CMK (cell line): Measurements from ENCODE around the gene CLDN9.

Experiments
- DNase-seq: peaks from one replicate; pipeline ENCODE4 v3.0.0-alpha.2; 2010; ENCODE audit warnings: low read depth

The CLDN9 gene

DNA sequence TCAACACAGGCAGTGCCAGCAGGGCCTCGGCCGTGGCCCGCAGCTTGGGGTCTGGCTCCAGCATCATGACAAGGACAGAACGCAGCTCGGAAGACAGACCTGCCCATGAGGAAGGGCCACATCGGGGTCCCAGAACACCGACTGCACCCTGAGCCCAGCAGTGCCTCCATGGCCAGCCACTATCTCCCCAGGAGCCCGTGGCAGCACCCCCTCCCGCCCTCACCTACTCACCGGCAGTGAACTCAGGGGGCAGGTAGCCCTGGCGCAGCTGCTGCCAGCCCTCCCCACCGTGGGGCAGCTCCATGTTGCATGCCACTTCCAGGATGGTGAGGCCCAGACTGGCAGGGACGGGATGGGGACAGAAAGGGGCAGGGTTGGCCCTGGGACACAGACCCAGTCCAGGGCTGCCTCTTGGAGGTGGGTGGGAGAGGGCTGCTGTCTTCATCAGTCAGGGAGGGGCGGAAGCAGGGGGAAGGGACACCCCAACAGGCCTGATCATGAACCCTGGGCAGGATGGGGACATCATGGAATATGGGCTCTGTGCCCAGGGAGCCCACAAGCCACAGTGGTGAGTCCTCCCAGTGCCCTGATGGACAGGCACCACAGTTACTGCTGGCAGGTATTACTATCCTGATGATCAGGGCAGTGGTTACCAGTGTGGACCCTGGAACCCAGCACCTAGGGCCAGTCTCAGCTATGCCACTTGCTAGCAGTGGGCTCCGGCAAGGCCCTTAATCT, 38.2 kb upstream of the CLDN9 start:
- no peak for DNase-seq

DNA sequence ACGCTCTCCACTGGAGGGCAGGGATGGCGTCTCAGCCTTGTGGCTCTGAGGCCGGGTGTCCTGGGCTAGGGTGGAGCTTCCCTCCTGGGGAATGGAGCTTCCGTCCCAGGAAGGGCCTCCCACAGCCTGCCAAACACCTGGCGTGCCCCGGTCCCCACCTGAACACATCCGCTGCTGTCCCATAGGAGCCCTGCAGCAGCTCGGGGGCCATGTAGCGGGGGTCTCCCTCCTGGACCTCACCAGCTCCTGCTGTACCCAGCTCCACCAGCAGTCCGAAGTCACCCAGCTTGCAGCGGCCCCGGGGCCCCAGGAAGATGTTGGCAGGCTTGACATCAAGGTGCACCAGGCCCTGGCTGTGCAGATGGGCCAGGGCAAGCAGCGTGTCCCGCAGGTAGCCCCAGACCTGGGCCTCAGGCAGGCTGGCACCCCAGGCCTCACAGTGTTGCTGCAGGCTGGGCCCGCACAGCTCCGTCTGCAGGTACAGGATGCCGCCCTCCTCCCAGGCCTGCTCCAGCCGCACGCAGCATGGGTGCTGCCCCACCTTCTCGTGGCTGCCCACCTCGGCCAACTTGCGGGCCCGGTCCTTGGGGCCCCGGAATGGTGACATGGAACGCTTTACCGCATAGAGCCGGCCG, 37.4 kb upstream of the CLDN9 start:
- no peak for DNase-seq

DNA sequence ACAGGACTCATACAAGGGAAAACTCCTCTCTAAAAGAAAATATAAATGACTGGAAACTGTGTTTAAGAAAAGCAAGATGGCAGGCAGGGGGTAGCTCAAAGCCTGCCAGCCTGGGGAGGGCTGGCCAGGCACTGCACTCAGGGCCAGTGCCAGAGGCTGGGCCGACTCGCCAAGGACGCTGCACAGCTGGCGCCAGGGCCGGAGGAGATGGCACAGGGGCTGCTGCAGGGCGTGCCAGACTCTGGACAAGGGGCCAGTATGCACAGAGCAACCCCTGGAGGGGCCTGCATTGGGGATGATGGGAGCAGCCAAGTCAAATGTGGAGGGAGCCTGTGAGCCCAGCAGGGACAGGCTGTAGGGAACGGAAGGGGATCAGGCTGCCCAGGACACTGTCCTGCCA, 36.5 kb upstream of the CLDN9 start:
- DNase-seq = no peak

DNA sequence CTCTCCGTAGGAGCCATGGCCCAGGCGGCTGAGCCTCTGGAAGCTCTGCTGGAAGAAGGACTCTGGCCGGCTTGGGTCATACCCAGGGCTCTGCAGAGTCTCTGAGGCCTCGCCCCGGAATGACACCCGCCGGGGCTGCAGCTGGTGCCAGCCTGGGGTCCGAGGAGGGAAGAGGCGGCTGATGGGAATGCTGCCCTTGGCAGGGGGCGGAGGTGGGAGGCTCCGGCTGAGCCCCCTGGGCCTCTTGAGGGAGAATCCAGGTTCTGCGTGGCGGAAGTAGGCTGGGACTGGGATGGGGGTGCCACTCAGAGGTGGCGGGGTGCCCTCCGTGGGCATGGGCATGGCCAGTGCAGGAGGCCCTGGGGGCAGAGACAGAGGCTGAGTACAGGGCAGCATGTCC, 36.0 kb upstream of the CLDN9 start:
- DNase-seq = no peak

DNA sequence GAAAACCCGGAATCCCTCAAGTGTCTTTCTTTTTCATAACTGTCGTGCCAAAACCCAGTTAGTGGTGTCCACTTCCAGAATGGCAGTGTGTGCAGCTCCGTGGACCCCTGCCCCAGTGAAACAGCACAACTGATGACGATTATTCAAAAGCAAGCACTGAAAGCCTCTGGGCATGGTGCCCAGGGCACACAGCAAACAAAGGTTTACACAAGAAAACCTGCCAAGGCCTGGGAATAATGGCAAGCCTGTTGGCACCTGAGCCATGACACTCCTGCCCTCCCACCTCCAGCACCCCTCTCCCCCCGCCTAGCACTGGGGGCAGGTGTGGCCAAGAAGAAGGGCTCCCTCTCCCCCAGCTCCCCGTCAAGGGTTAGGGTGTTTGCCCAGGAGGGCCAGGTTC, 35.3 kb upstream of the CLDN9 start:
- DNase-seq = no peak

DNA sequence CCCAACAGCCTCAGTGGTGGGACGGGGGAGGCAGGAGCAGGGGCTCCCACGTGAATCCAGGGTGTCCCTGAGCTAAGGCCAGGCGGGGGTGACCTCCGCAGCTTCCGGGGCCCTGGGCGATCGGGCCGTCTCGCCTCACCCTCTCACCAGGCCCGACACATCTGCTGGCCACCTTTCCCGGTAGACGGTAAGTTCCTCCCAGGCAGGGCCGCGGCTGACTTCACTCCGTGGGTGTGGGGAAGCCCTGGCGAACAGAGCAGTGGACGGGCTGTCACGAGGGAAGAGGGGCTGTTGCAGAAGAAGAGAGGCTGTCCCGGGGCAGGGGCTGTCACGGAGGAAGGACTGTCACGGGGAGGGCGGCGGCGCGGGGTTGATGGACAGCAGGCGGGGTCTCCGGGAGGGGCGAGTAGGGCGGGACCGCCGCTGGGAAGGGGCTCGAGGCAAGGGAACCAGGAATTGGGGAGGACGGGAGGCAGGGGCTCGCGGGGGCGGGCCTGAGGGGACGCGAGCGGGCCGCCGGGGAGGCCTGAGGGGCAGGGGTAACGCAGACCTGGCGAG, 33.0 kb upstream of the CLDN9 start:
- no peak for DNase-seq

DNA sequence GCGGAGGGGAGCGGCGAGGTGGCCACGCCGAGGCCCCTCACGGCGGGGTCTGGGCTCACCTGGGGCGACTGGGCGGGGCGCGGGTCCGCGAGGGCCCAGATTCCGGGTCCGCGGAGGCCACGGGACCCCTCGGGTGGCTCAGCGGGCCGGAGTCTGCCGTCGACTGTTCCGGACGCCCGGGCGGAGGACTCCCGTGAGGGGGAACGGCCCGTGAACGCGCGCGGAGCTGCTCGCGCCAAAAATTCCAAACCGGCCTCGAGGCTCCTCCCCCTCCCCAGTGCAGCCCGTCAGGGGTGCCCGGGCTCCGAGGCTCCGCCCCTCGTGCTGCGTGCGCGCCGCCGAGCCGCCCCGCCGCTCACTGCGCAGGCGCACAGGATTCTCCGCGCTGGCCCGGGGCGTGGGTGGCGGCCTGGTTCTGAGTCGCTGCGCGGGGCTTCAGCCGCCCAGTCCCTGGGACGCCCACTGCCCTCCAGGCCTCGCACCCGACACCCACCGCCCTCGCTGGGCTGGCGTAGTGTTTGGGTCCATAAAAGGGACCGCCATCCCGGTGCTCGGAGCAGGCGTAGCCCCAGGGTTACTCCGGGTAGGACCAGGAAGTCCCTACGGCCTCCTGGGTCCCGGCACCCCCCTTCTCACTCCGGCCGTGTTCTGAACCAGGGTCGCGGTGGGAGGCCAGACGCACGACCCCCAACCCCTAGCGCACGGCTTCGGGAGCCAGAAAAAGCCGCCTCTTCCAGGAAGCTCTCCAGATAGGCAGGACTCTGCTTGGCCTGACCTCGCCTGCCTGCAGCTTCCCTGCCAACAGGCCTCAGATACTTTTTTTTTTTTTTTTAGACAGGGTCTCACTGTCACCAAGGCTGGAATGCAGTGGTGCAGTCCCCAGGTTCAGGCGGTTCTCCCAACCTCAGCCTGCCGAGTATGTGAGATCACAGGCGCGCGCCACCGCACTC, 32.2 kb upstream of the CLDN9 start, which contains the start of gene PKMYT1:
Gene PKMYT1, minus strand, starts transcription at position 220 of the 950 bp plus-strand sequence. CDS start 789 bp downstream, outside the sequence.
- DNase-seq = peak; percentile 70

DNA sequence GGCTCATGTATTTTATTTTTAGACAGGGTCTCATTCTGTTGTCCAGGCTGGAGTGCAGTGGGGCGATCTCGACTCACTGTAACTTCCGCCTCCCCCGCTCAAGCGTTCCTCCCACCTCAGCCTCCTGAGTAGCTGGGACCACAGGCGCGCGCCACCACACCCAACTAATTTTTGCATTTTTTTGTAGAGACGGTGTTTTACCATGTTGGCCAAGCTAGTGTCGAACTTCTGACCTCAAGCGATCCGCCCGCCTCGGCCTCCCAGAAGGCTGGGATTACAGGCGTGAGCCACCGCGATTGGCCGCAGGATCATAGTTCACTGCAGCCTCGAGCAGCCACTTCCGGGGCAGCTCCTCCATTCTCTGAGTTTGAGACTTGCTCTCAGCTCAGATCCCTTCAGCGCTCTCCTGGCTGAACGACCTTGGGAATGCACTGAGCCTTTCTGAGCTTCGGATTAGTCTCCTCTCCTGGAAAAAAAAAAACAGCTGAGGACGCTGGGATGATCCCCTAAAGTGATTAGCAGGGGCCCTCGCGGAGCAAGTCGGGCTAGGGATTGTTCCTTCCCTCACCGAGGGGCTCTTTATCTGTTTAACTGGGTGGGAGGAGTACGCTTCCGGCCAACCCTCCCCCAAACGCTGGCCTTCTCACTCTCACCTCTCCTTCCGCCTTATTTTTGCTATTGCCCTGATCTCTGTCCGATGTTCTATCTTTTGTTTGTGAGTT, 31.4 kb upstream of the CLDN9 start:
- DNase-seq = peak; percentile 62

DNA sequence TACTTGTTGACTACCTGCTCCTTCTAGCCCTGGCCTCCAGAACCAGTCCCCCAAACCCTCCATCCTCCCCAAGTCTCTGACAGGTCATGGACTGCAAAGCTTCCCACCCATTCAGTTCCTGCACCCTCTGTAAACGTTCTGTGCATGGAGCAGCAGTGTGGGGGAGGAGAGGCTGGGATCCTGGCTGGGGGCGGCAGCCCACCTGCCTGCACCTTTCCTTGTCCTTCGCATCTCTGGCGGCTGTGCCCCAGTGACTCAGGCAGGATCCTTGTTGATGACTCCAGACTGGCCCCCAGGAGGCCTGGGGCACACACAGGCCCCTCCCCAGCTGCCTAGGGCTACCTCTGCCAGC, 30.8 kb upstream of the CLDN9 start:
- no peak for DNase-seq

DNA sequence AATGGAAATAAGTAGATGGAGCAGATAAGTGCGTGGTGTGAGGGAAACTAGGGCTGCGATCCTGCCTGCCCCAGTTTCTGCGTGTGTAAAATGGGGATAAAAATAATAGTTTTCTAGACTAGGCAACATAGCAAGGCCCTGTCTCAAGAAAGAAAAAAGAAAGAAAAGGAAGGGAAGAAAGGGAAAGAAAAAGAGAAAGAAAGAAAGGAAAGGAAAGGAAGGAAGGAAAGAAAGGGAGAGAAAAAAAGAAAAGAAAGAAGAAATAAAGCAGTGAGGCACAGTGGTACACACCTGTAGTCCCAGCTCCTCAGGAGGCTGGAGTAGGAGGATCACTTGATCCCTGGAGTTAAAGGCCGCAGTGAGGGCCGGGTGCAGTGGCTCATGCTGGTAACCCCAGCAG, 30.3 kb upstream of the CLDN9 start:
- no peak for DNase-seq

DNA sequence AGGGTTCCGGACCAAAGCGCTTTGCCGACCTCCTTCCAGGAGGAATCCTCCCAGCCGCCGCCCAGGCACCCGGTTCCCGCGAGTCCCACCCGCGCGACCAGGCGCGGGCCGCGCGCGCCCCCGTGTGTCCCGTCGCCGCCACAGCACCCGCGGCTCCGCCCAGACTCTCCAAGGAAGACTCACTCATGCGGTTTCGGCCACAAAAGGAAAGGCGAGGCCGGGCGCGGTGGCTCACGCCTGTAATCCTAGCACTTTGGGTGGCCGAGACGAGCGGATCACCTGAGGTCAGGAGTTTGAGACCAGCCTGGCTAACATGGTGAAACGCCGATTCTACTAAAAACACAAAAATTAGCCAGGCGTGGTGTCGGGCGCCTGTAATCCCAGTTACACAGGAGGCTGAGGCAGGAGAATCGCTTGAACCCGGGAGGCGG, 29.0 kb upstream of the CLDN9 start:
- DNase-seq = no peak

DNA sequence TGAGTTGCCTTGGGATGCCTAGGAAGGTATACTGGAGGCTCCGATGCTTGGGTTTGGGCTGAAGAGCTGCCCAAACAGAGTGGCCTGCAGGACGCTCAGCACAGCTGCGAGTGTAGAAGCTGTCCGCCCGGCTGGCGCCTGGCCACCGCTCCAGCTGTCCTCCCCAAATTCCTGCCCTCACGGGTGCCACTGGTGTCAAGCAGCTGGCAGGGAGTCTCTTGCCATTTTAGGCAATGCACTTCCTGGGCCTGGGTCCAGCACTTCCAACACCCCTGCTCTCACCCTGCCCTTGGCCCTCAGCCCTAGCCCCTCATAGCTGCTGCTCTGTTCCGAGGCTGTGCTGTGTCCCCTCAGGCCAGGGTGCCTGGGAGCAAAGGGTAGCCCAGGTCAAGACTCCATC, 27.3 kb upstream of the CLDN9 start:
- DNase-seq = no peak

DNA sequence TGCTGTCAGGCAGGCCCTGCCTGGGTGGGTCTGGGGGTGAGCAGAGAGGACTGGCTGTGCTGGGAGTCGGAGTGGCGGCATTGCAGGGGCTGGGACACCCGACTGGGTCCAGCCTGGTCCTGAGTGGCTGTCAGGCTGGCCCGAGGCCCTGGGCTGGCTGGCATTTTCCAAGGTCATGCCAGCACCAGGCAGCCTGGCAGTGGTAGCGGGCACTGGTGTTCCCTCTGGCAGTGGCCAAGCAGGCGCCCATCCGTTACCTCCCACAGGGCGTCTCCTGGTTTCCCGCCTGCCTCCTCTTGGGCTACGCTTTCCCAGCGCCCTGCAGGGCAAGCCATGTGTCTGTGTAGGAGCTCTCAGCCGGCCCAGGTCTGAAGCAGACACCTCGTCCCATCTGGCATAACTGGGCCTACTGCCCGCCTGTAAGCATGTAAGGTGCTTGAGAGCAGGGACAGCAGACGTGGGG, 26.8 kb upstream of the CLDN9 start:
- DNase-seq = no peak

DNA sequence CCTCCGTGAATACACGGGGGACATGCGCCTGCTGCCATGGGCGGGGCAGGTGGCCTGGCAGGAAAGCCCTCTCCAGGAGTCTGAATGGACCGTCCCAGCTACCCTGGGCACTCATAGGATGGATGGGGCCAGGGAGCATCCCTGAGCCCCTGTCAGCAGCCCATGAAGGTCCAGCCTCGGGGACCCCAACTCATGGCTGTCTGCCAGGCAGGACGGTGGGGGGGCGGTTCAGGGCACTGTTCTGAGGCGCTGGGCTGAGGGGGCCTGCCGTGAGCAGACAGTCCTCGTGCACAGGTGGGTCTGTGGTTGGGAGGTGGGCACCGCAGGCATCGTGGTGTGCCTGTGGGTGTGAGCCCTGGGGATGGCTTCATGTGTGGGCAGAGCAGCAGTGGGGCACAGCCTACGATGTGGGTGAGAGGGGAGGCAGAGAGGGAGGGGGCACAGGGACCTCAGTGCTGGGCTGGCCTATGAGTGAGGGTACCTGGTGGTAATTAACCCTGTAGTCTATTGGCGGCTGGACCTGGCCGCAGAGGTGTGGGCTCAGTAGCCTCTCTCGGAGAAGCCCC, 26.0 kb upstream of the CLDN9 start:
- DNase-seq = no peak

DNA sequence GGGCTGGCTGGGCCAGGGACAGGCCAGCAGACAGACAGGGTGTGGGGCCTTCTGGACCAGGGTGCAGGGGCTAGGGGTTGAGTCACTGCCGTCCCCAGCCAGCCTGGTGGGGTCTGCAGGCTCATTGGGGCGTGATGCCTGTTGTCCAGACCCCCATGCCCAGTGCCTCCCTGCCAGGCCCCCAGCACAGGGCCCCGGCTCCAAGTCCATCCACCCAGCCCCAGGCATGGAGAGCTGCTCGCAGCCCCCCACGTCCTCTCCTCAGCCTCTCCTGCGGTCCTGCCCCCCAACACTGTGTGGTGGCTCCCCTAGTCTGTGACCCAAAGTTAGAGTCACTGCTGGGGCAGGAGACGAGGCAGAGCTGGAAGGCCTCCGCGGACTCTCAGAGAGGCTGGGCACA, 25.4 kb upstream of the CLDN9 start:
- no peak for DNase-seq

DNA sequence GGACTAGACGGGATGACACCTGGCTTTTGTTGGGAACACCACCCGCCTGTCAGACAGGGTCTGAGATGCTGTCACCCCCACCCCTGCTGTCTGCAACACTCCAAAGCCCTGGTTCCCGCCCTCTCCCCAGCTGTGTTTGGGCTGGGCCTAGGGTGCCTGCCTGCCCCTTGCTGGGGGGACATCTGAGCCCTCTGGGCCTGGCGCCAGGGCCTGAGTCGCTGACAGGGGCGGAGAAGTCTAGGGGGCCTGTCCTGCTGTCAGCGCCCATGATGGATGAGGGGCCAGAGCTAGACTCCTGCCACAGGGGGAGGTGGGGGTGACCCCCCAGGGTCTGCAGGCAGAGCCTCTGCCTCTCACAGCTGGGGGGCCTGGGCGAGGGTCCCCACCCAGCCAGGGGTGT, 24.9 kb upstream of the CLDN9 start:
- no peak for DNase-seq

DNA sequence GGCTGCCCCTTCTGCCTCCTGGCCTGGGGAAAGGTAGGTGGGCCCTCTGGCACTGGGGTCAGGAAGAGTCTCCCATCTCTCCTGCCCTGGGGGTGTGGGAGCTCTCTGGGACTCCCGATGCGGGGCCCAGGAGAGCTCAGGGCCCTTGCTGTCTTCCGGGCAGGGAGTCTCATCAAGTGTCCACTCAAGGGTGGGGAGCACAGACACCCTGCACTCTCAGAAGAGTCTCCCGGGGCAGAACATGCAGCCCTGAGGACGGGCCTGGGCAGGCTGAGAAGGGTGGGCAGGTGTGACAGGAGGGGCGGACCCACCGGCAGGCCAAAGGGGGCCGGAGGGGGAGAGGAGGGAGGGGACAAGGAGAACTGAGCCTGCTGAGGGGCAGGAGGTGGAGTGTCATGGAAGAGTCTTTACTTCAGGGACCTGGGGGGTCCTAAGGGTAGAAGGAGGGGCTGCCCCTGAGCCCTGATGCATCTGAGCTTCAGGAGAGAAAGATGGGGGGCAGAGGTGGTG, 24.1 kb upstream of the CLDN9 start:
- no peak for DNase-seq

DNA sequence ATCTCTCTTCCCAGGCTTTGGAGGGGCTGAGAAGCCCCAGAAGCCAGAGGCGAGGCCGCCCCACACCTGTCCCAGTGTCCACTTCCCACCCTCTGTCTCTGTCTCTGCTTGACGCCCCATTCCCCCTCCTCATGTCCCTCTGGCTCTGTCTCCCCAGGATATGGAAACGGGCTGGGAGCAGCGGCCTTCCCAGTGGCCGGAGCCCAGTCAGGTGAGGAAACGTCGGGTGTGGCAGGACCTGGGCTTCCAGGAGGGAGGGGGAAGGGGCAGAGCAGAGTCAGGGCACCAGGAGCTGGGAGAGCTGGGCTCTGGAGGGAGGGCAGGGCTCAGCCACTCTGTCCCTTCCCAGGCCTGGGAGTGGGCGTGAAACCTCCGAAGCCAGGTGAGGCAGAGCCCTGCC, 21.8 kb upstream of the CLDN9 start:
- no peak for DNase-seq

DNA sequence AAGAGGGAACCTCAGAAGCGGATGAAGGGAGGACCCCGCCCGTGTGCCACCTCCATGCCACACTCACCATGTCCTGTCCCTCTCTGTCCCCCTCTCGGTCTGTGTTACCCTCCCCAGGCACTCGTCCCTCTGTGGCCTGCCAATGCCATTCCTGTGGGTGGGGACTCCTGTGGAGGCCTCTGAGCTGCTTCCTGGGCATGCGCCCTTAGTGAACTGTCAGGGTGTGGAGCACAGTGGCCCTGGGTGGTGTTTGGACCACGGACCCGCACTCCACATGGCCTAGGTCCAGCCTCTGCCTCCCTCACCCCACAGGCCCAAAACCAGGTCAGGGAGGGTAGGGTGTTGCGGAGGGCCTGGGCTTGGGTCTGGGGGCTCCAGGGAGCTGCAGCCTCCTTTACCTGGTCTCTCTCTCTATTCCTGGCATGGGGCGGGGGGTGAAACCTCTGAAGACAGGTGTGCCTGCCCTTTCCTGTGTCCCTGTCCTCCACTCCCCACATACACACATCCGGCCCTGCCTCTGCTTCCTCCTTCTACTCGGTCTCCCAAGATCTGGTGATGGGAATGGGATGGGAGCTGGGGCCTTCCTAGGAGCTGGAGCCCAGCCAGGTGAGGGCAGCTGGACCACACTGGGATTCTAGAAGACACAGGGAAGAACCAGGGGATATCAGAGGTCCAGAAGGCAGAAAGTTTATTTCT, 21.0 kb upstream of the CLDN9 start:
- no peak for DNase-seq

DNA sequence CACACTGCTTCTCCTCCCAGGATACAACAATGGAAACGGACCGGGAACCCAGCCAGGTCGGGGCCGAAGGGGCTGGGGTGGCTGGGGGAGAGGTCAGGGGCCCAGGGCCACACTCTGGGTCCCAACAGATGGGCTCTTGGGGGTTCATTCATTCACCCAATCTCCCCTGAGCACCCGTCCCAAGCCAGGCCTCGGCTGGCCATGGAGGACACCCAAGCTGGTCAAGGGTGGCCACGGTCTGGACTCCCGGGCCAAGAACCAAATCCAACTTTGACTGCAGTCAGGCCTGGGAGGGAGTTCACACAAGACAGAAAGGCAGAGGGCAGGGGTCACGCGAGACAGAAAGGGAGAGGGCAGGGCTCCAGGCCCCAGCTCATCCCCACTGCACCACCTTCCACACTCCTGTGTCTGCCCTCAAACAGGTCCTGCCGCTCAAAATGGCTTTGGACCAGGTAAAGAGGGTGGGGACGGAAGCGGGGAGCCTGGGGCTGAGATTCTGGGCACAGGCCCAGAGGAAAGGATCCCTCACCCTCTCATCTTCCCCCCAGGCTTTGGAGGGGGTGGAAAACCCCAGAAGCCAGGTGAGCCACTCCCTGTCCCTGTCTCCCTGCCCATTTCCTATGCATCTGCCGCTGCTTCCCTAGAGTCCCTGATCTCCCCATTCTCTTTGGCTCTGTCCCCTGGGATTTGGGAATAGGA, 20.2 kb upstream of the CLDN9 start:
- DNase-seq = no peak
